ENCODE results near the gene TEX44.

Gene TEX44

GRCh38 chr2:231633241-231633976 is 40.7 kb downstream of the TEX44 start:
- H3K27ac ChIP-seq = no peak overlapping the region
- H3K27me3 ChIP-seq = no peaks in the 10 kb centered on the region
- H3K36me3 ChIP-seq = no peaks in the 10 kb centered on the region
- no peak overlapping the region for H3K4me3 ChIP-seq (ENCODE audit: low read depth in 1 of 2, low read length in 1 of 2)
- H3K9me3 ChIP-seq = no peaks in the 10 kb centered on the region
- no peak for TF ChIP-seq CTCF (IDR thresholded peaks at IDR 0.05)
- no peaks in the 10 kb centered on the region for H3K4me1 ChIP-seq (ENCODE audit: control insufficient read depth in 1 of 2, insufficient read depth in 1 of 2, low read depth in 1 of 2, low read length in 1 of 2)

- H3K36me3 ChIP-seq = no peaks in the 10 kb centered on the region
- no peaks in the 10 kb centered on the region for H3K27me3 ChIP-seq
- H3K4me1 ChIP-seq (ENCODE audit: control insufficient read depth in 1 of 2, insufficient read depth in 1 of 2, low read depth in 1 of 2, low read length in 1 of 2) = no peaks in the 10 kb centered on the region
- TF ChIP-seq CTCF (IDR thresholded peaks at IDR 0.05) = no peak
- H3K9me3 ChIP-seq = no peaks in the 10 kb centered on the region
- no peak overlapping the region for H3K4me3 ChIP-seq (ENCODE audit: low read depth in 1 of 2, low read length in 1 of 2)
- H3K27ac ChIP-seq = no peak overlapping the region
These were observed 41.7 kb downstream of the TEX44 start for GRCh38 chr2:231634412-231634811.

GRCh38 chr2:231634951-231635875 is 42.5 kb downstream of the TEX44 start:
- Histone ChIP-seq H3K4me3 (ENCODE audit: low read depth in 1 of 2, low read length in 1 of 2) (no peak overlapping the region), H3K36me3 (no peaks in the 10 kb centered on the region), H3K27ac (no peak overlapping the region), H3K4me1 (ENCODE audit: control insufficient read depth in 1 of 2, insufficient read depth in 1 of 2, low read depth in 1 of 2, low read length in 1 of 2) (no peaks in the 10 kb centered on the region), H3K9me3 (no peaks in the 10 kb centered on the region), H3K27me3 (no peaks in the 10 kb centered on the region)
- TF ChIP-seq CTCF (IDR thresholded peaks at IDR 0.05) = no peak

- Histone ChIP-seq H3K4me1 (ENCODE audit: control insufficient read depth in 1 of 2, insufficient read depth in 1 of 2, low read depth in 1 of 2, low read length in 1 of 2) (peaks cover 10 to 16% of the 10 kb centered on the region in 2 experiments), H3K27ac (no peak overlapping the region), H3K4me3 (ENCODE audit: low read depth in 1 of 2, low read length in 1 of 2) (no peak overlapping the region), H3K9me3 (no peaks in the 10 kb centered on the region), H3K36me3 (no peaks in the 10 kb centered on the region), H3K27me3 (peaks cover 11% of the 10 kb centered on the region)
- TF ChIP-seq CTCF (IDR thresholded peaks at IDR 0.05) = no peak
These were observed 47.6 kb downstream of the TEX44 start for GRCh38 chr2:231640241-231640640.

- H3K9me3 ChIP-seq = no peaks in the 10 kb centered on the region
- no peaks in the 10 kb centered on the region for H3K36me3 ChIP-seq
- H3K4me1 ChIP-seq (ENCODE audit: control insufficient read depth in 1 of 2, insufficient read depth in 1 of 2, low read depth in 1 of 2, low read length in 1 of 2) = peaks cover 10 to 16% of the 10 kb centered on the region in 2 experiments
- peaks cover 11% of the 10 kb centered on the region for H3K27me3 ChIP-seq
- no peak overlapping the region for H3K4me3 ChIP-seq (ENCODE audit: low read depth in 1 of 2, low read length in 1 of 2)
- no peak overlapping the region for H3K27ac ChIP-seq
- TF ChIP-seq CTCF (IDR thresholded peaks at IDR 0.05) = no peak
These were observed 48.0 kb downstream of the TEX44 start for GRCh38 chr2:231640641-231641111.
